ENCODE results near the gene MRGPRD.

DNA sequence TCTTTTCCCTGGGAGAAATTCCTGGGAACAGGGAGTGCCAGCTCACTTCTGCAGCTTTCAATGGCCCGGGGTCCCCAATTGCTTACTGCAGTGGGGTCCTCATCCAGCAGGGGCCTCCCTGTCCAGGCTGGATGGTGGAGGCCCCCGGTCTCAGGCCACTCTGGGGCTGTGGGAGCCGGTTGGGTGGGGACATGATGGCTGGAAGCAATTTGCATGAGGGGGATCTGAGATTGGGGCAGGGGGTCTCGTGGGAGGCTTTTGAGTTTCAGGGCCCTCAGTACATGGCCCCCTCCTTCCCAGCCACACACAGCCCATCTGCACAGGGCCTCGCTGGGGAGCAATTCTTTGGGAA lies 25.2 kb downstream of the MRGPRD start:
- TF ChIP-seq, protein P1, sequence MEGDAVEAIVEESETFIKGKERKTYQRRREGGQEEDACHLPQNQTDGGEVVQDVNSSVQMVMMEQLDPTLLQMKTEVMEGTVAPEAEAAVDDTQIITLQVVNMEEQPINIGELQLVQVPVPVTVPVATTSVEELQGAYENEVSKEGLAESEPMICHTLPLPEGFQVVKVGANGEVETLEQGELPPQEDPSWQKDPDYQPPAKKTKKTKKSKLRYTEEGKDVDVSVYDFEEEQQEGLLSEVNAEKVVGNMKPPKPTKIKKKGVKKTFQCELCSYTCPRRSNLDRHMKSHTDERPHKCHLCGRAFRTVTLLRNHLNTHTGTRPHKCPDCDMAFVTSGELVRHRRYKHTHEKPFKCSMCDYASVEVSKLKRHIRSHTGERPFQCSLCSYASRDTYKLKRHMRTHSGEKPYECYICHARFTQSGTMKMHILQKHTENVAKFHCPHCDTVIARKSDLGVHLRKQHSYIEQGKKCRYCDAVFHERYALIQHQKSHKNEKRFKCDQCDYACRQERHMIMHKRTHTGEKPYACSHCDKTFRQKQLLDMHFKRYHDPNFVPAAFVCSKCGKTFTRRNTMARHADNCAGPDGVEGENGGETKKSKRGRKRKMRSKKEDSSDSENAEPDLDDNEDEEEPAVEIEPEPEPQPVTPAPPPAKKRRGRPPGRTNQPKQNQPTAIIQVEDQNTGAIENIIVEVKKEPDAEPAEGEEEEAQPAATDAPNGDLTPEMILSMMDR (CRISPR knock-in tag; IDR thresholded peaks at IDR 0.05): no peak
- no peak for TF ChIP-seq TAF1 (CRISPR knock-in tag; IDR thresholded peaks at IDR 0.05)
- no peak for TF ChIP-seq BHLHE40 (IDR thresholded peaks at IDR 0.05; ENCODE audit: low read length)
- no peak for TF ChIP-seq KDM4B (CRISPR knock-in tag; IDR thresholded peaks at IDR 0.05)
- no peak for TF ChIP-seq EZH2 (conservative IDR thresholded peaks at IDR 0.05; ENCODE audit: low read depth, low read length)
- TF ChIP-seq MYC (CRISPR knock-in tag; IDR thresholded peaks at IDR 0.05; ENCODE audit: borderline replicate concordance): no peak

Measured in HepG2 (cell line).